ENCODE results near the gene PTRH1. TPM values are rescaled to one million over a fixed set of nuclear protein-coding genes. Genes with fewer than 3 reads are reported as not detected.

PTRH1 gene
- total and polyA plus RNA-seq, 2 of the 4 experiments (the other 2 are of a cell fraction): 5.4 to 14.8 TPM

GRCh38 chr9:127728808-127729207, 13.3 kb upstream of the PTRH1 start:
- Histone ChIP-seq H4K91ac (ENCODE audit: insufficient read depth, low read depth, low read length) (no peak overlapping the region), H3K79me1 (ENCODE audit: low read depth in 1 of 2, low read length in 2 of 2) (peaks cover 2 to 3% of the 10 kb centered on the region in 2 experiments; a peak in 1 of 4 replicates), H4K20me1 (ENCODE audit: insufficient read depth, low read length) (no peaks in the 10 kb centered on the region), H2AFZ (replicated peaks; ENCODE audit: low read length, poor library complexity) (no peak overlapping the region), H2AK9ac (replicated peaks; ENCODE audit: low read depth, low read length, poor library complexity) (no peak overlapping the region), H3K14ac (replicated peaks; ENCODE audit: low read depth, low read length) (no peak overlapping the region), H3K23ac (ENCODE audit: low read depth, low read length) (no peak overlapping the region), H3K9me1 (ENCODE audit: insufficient read depth, low read length) (no peaks in the 10 kb centered on the region), H2BK120ac (ENCODE audit: low read depth, low read length) (no peak overlapping the region), H2BK15ac (ENCODE audit: low read depth, low read length) (no peak overlapping the region), H4K5ac (ENCODE audit: low read depth, low read length) (no peak overlapping the region), H2BK5ac (ENCODE audit: low read depth, low read length, poor library complexity, severe bottlenecking) (no peak overlapping the region), H3K4ac (ENCODE audit: low read depth, low read length) (no peak overlapping the region), H3K36me3 (ENCODE audit: control insufficient read depth, insufficient read depth, low read length) (peaks cover 5% of the 10 kb centered on the region; the same call in 1 of the 2 replicates), H3K56ac (ENCODE audit: extremely low read depth, insufficient read depth, low read length) (no peak overlapping the region), H3K27ac (ENCODE audit: insufficient read depth, low read length) (no peak overlapping the region), H2BK20ac (ENCODE audit: low read depth, low read length) (no peak overlapping the region), H3K4me2 (ENCODE audit: low read depth, low read length) (no peak overlapping the region), H3K9me3 (ENCODE audit: control insufficient read depth, insufficient read depth, low read length) (no peaks in the 10 kb centered on the region), H3K27me3 (ENCODE audit: control insufficient read depth, insufficient read depth, low read length) (no peaks in the 10 kb centered on the region), H3K18ac (ENCODE audit: low read depth, low read length) (no peak overlapping the region), H4K8ac (ENCODE audit: low read depth in 2 of 2, low read length in 2 of 2) (no peak overlapping the region), H3K4me3 (ENCODE audit: insufficient read depth, low read depth, low read length) (no peak overlapping the region), H2AK5ac (ENCODE audit: low read depth, low read length) (no peak overlapping the region), H3K4me1 (ENCODE audit: control insufficient read depth, insufficient read depth, low read length) (no peaks in the 10 kb centered on the region), H3K9ac (ENCODE audit: low read depth, low read length) (no peak overlapping the region)
- dilution Hi-C loops (cut with HindIII; ENCODE audit: low sequenced_read_pairs, unreplicated experiment): no loop called here
- in situ Hi-C loops (cut with MboI; ENCODE audit: low sequenced_read_pairs): no loop called here
- POLR2A ChIA-PET (ENCODE audit: unreplicated experiment): no interaction called here
- CTCF ChIA-PET: no interaction called here
- no peak for TF ChIP-seq ELK1 (IDR thresholded peaks at IDR 0.05; ENCODE audit: borderline replicate concordance, low read depth, low read length)
- TF ChIP-seq, protein P1, sequence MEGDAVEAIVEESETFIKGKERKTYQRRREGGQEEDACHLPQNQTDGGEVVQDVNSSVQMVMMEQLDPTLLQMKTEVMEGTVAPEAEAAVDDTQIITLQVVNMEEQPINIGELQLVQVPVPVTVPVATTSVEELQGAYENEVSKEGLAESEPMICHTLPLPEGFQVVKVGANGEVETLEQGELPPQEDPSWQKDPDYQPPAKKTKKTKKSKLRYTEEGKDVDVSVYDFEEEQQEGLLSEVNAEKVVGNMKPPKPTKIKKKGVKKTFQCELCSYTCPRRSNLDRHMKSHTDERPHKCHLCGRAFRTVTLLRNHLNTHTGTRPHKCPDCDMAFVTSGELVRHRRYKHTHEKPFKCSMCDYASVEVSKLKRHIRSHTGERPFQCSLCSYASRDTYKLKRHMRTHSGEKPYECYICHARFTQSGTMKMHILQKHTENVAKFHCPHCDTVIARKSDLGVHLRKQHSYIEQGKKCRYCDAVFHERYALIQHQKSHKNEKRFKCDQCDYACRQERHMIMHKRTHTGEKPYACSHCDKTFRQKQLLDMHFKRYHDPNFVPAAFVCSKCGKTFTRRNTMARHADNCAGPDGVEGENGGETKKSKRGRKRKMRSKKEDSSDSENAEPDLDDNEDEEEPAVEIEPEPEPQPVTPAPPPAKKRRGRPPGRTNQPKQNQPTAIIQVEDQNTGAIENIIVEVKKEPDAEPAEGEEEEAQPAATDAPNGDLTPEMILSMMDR (conservative IDR thresholded peaks at IDR 0.05; ENCODE audit: low read depth, low read length): no peak
- no peak for TF ChIP-seq RFX5 (IDR thresholded peaks at IDR 0.05; ENCODE audit: low read depth, low read length)
- TF ChIP-seq MAZ (IDR thresholded peaks at IDR 0.05; ENCODE audit: borderline replicate concordance, low read depth, low read length): no peak
- TF ChIP-seq SMC3 (IDR thresholded peaks at IDR 0.05; ENCODE audit: low read depth, low read length): no peak
- BruUV-seq (replicated peaks): no TSS peak
- DNase-seq: no peak
- ATAC-seq (ENCODE audit: low read depth): no peak
- no CpG with 5 or more reads among the region's 8 CpGs for WGBS, 2 experiments (ENCODE audit: extremely low coverage in 2 of 2, insufficient read length in 1 of 2)
- intact Hi-C loops (cut with micrococcal nuclease): no loop called here

All from IMR-90 (cell line).